HG03139 (cell line): Measurements from ENCODE around the gene C19orf85.
"Not testable (repeated sequence)": the region's sequence is repeated elsewhere in the genome, so short reads cannot be mapped to it uniquely, and the experiment has no call there.

ENCODE experiments used
- ATAC-seq: cut with Tn5 transposase; IDR thresholded peaks from one replicate; pipeline ENCODE4 v1.9.1; 2021; ENCODE audit not compliant: unreplicated experiment

The C19orf85 gene

DNA sequence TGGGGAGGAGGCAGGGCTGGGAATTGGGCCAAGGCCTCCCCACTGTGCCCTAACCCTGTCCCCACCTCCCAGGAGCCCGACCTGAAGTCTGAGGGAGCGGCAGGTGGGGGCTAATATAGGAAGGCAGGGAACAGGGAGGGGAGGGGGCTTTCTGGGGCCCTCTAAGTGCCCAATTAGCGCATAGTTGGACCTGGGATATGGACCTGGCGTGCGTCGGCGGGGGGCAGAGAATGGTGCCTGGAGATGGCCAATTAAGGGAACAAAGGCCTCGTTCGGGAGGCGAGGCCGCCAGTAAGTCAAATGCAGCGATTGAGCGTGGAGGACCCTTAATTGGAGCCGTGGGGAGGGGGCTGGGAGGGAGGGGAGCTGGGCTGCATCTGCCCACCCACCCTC, at the start of gene C19orf85:
TSS of gene C19orf85 (minus strand) at position 90 of the 393 bp plus-strand sequence. CDS start 197 bp downstream, outside the sequence.
- ATAC-seq: no peak

DNA sequence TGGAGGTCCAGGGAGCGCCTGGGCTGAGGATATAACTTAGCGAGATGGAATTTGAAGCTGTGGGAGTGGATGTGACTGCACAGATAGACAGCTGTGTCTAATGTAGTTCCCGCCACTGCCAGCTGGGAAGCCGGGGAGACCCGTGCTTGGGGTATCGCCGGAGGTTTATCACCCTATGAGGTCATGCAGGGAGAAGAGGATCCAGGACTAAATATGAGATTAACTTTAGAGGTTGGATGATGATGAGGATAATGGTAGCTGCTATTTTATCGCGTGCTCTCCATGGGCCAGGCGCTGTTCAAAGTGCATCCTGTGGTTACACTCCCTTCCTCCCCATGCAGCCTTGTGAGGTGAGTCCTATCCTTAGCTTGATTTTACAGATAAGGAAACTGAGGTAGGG, 43.6 kb upstream of the C19orf85 start:
- ATAC-seq: no peak

DNA sequence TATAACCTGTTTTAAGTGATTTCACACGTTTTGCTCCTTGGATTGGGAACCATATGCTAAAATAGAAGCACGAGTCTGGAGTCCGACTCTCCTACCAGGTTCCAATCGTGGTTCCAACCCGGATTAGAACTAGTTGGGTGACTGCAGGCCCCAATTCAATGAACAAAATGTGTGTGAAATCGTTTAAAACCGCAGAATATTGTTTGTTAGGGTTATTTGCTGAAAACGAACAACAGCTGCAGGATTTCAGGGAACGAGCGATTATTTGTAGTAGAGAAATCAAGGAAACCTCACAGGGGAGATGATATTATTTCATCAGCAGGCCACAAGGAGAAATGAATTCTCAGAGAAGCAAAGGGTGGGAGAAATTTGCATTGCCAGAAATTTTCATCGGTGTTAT, 40.4 kb upstream of the C19orf85 start:
- ATAC-seq: no peak

DNA sequence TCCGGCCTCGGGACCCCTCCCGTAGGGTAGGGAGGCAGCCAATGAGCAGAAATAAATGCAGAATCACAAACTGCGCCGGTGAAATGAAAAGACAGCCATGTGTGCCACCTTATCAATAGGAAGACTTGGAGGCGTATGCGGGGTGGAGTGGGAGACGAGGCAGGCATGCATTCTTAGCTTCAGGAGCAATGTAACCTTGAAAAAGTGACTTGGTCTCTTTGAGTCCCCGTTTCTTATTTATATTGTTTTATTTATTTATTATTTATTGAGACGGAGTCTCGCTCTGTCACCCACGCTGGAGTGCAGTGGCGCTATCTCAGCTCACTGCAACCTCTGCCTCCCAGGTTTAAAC, 39.7 kb upstream of the C19orf85 start:
- ATAC-seq: no peak

DNA sequence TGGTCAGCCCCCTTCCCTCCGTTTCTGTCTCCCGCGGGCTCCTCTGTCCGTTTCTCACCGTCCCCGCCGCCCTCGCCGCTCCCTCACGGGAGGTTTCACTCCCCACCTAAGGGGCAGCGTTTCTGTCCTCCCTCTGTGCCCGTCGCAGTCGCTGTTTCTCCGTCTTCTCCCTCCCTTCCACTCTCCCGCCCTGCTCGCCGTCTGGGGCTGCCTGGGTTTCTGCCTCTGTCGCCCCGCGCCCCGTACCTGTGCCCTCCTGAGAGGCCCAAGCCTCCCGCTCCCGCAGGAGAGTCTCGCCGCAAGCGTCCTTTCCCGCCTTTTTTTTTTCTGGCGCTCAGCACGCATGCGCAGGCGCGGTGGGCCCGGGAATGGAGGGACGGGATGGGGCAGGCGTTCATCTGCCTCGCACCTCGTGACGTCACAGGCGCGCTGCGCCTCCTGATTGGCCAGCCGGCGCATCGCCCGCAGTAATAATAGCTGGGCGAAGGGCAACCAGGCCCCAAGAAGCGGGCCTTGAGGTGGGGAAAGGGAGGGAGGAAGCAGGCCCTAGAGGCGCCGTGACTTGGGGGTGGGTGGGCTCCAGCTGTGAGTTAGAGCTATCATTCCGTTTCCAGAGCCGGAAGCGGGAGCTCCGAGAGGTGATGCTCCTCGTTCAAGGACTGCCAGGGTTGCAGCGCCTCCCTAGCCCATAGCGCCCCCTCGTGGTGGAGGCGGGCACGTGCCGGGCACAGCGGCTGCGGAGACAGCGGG, 39.1 kb upstream of the C19orf85 start:
- ATAC-seq: peak; percentile 79

DNA sequence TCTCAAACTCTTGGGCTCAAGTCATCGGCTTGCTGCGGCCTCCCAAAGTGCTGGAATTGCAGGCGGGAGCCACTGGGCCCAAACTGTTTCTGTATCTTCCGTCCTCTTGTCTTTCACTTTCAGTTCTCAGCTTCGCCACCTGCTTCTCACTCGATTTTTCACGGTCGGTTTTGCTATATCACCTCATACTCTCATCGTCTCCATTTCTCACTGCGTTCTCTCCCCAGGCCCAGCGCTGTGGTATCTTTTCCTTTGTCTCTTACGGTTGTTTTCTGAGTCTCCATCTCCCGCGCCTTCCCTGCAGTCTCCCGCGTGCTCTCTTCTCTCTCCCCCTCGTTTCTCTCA, 38.6 kb upstream of the C19orf85 start:
- ATAC-seq: no peak

DNA sequence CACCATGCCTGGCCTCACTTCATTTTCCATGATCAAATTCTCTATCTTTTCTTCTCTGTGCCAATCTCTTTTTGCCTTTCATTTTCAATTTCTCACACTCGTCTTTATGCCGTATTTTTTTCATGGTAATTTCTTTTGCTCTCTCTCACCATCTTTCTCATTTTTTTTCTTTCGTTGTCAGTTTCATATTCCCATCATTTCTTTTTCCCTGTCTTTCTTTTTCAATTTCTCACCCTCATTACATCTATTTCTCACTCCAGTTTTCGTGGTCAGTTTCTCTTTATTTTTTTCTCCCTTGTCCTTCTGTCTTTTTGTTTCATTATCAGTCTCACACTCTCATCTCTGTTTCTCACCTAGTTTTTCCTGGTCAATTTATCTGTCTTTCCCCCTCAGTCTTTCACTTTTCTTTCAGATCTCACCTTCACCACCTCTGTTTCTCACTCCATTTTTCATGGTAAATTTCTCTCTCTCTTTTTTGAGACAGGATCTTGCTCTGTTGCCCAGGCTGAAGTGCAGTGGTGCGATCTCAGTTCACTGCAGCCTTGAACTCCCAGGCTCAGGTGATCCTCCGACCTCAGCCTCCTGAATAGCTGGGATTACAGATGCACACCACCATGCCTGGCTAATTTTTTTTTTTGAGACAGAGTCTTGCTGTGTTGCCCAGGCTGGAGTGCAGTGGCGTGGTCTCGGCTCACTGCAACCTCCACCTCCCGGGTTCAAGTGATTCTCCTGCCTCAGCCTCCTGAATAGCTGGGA, 37.8 kb upstream of the C19orf85 start:
- ATAC-seq: no peak

DNA sequence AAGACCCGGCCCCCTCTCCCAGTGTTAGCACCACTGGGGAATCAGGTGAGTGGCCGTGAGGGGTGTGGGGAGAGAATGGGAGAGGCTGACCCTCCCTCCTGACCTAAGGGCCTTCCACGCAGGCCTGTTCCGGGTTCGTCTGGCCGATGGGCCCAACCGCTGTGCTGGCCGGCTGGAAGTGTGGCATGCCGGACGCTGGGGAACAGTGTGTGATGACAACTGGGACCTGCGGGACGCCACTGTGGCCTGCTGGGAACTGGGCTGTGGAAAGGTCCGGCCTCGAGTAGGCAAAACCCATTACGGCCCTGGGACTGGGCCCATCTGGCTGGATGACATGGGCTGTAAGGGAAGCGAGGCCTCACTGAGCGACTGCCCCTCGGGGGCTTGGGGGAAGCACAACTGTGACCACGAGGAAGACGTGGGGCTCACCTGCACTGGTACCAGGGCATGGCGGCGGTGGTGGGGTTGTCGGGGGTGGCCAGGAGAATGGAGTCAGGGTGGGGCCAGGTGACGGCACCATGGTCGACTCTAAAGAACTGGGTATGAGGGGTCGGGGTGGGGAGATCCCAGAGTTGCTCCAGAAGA, 35.9 kb upstream of the C19orf85 start:
- ATAC-seq: no peak

DNA sequence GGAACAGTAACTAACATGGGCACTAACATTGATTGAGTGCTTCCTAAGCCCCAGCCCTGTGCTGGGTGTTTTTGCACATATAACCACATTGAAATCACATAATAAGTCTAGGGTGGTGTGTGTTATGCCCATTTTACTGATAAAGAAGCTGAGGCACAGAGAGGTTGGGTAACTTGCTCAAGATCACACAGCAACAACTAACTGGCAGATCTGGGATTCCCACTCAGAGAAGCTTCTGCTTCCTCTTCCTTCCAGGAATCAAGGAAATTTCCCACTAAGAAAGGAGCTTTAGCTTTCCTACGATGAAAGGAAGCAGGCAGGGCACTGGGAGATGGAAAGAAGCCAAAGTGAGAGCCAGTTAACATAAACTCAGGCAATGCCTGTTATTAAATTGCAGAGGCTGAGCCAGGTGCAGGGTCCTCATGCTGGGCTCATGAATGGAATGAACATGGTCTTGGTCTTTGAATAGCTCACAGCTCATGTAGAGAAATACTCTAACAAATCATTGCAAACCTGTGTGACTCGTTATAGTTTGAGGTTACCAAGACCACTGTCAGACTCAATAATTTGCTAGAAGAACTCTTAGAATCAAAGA, 33.8 kb upstream of the C19orf85 start:
- no peak for ATAC-seq

DNA sequence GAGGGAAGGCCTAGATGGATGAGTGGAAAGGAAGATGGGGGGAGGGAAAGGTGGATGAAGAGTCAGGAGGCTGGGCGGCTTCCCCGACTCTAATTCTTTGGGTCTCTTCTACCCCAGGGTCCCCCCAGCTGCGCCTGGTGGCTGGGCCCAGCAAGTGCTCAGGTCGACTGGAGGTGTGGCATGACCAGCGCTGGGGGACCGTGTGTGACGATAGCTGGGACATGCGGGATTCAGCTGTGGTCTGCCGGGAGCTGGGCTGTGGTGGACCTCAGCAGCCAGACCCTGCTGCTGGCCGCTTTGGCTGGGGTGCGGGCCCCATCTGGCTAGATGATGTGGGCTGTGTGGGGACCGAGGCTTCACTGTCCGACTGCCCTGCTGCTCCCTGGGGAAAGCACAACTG, 33.2 kb upstream of the C19orf85 start:
- no peak for ATAC-seq

DNA sequence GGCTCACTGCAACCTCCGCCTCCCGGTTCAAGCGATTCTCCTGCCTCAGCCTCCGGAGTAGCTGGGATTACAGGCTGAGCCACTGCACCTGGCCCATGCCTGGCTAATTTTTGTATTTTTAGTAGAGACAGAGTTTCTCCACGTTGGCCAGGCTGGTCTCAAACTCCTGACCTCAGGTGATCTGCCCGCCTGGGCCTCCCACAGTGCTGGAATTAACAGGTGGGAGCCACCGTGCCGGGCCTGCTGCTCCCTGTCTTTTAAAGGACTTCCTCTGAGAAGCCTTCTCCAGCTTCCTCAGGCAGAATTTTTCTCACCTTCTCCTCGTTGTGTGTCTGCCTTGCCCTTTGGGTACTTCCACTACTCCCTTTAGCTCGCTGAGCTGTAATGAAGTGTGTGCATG, 32.3 kb upstream of the C19orf85 start:
- not testable (repeated sequence) for ATAC-seq

DNA sequence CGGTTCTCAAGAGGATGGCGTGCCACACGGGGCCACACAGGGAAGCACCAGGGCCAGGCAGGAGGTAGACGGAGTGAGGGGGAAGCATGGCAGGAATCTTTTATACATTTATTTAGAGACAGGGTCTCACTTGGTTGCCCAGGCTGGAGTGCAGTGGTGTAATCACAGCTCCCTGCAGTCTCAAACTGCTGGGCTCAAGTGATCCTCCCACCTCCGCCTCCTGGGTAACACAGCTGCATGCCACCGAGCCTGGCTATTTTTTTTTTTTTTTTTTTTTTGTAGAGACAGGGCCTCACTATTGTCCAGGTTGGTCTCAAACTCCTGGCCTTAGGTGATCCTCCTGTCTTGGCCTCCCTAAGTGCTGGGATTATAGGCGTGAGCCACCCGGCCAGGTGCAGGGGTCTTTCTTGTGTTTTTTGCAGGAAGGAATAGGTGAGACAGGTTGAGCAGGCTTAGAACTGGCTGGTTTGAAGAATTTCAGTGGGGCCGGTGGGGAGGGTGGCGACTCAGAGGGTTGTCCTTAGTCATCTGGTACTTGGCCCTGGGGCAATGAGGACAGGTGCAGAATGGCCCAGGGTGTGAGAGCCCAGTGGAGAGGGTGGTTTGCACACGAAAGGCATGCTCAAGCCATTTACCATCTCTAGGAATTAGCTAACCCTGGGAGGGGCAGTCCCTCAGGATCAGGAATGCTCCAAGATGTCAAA, 31.2 kb upstream of the C19orf85 start:
- ATAC-seq: no peak

DNA sequence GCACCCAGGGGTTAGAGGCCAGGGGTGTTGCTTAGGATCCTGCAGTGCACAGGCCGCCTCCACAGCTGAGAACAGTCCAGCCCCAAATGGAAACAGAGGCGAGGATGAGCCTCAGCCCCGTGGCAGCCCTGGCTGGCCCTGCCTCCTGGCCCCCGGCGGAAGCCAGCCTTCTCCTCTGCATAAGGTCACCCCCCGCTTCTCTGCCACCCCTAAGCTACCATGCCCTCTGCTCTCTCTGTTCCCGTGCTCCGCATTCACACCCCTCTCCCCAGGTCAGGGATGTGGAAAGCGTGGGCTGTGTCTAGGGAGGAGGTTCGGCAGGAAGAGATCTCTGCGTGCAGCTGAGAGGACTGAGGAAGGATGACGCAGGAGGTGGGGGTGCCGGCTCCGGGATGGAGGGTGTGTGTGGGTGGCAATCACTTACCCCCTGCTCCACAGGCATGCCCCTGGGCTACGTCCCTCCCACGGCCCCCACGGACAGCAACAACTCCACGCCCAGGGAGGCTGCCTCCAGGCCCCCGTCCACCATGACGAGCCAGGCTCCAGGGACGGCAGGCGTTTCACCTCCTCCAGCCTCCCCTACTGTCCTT, 29.7 kb upstream of the C19orf85 start:
- ATAC-seq: no peak

DNA sequence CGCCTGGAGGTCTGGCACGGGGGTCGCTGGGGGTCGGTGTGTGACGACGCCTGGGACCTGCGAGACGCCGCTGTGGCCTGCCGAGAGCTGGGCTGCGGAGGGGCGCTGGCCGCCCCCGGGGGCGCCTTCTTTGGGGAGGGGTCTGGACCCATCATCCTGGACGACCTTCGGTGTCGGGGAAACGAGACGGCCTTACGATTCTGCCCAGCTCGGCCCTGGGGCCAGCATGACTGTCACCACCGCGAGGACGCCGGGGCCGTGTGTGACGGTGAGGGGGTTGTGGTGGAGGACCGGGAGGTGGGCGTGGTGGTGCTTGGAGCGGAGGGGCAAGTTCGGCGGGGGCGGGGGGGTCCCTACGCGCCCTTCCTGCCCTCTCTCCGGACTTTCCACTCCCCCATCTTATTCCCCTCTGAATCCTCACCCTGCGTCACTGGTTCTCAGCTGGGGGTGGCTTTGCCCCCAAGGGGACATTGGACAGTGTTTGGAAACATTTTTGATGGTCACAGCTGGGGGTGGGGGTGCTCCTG, 29.2 kb upstream of the C19orf85 start:
- ATAC-seq: no peak

DNA sequence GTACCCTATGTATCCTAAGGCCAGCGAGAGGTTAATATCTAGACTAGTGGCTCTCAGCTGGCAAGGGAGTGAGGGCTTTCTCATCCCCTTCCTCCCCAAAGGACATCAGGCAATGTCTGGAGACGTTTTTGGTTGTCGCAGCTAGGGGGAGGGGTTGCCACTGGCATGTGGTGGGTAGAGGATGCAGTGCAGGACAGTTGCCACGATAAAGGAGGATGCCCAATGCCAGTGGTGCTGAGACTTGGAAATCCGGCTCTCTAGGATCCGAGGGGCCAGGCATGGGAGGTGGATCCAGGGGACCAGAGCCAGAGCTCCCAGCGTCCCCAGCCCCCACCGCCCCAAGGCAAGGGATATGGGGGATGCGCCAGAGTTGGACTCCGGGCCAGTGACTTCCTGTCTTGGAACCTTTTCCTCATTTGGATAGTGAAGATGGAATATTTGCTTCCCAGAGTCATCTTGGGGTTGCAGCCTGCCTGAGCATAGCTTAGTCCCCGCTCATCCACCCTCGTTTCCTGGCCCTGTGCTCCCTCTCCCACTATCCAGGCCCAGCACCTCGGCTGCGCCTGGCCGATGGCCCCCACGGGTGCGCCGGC, 28.6 kb upstream of the C19orf85 start:
- ATAC-seq: no peak

DNA sequence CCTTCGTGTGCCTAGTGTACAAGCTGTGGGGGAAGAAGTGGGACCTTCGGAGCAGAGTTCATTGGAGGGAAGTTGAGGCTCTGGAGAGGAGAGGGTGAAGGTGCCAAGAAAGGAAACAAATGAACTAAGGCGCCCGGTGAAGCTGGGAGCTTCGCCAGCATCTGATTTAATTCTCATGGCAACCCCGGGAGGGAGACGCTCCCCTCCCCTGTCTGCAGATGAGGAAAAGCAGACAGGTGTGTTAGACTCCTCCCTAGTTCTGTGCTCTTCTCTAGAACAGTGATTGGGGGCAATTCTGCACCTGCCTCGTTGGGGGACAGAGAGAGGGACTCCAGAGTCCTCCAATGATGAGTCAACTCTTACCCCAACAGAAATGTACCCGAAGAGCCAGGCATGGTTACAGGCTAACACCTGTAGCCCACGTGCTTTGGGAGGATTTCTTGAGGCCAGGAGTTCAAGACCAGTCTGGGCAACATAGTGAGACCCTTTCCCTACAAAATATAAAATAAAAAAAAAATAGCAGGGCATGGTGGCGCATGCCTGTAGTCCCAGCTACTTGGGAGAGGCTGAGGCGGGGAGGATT, 27.9 kb upstream of the C19orf85 start:
- no peak for ATAC-seq

DNA sequence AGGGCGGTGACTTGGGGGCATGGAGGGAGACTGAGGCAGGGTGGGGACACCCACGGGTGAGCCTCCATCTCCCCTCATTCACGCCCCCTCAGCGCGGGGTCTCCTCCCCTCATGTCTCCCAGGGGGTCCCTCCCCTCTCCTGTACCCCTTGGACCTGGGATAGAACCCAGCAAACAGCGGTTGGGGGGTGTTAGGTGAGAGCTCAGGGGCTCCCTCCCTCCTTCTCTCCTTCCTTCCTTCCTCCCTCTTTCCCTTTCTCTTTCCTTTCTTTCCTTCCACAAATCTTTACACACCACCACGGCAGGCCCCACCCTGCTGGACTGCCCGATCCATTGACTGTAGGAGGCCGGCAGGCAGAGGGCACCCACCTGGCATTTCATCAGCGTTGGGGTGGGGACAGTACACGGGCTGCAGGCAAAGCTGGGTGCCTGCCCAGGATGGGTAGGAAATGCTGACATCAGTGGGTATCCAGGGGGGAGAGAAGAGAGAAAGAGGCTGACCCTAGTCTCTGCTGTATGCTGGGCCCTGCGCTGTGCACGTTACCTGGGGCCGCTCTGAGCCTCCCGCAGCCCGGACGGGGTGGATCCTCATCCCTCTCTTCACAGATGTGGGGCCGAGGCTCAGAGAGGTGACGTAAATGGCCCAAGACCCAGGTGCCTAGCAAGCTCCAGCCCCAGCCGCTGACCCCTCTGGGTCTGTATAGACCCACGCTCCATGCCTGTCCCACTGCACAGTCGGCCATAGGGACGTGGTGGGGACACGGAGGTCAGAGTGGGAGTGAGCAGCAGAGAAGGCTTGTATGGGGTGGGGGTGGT, 27.2 kb upstream of the C19orf85 start:
- no peak for ATAC-seq

DNA sequence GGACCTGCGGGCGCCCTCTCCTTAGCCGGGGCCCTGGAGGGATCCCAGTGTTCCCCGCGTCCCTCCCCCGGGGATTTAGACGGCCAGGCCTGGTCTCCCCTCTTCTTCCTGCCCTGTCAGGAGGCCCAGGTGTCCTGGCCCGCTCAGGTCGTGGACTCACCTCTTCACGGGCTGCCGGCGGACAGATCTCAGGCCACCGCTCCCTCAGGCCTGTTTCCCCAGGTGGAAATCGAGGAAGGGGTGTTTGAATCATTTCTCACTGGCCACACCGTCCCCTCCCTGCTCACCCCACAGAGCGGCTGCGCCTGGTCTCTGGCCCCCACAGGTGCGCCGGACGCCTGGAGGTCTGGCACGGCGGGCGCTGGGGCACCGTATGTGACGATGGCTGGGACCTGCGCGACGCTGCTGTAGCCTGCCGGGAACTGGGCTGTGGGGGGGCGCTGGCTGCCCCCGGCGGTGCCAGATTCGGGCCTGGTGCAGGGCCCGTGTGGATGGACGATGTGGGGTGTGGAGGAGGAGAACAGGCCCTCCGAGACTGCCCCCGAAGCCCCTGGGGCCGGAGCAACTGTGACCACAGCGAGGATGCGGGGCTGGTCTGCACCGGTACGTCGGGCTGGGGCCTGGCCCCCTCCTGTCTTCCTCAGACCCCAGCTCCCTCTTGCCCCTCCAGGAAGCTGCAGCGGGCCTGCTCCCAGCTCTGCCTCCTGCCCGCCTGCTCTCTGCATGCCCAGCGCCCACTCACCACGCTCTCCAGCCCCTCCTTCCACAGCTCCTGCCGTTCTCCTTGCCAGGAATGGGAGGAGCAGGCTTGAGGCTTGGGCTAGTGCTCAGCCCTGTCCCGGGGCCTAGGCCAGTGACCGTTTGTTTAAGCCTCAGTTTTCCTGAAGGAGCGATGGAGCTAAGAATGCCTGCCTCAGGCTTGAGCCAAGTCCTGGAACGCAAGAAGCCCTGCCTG, 26.2 kb upstream of the C19orf85 start:
- no peak for ATAC-seq
